Measurements from ENCODE around the gene ANKHD1.

ANKHD1 gene

DNA sequence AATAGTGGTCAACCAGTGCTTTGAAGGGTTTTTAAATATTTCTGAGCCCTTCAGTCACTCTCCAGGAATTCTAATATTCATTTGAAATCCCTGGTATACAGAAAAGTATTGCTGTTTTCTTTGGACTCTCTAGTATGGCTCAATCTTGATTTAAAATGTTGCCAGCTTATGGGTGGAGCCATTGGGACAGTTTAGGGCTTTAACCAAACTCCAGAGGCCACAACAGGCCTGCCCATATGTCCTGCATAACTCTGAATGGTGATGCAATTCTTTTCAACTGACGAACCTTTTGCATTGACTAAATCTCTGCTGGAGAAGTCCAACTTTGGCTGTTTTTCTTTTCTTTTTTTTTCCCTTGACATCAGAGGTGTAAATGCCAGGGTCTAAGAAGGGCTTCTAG lies 10.3 kb upstream of the ANKHD1 start:
- no peaks in the 10 kb centered on the region for H3K36me3 ChIP-seq (replicated peaks; ENCODE audit: low read depth, low read length)
- H4K20me1 ChIP-seq (ENCODE audit: insufficient read depth, low read length): no peaks in the 10 kb centered on the region
- H3K79me2 ChIP-seq (ENCODE audit: low read length): no peaks in the 10 kb centered on the region
- no peak overlapping the region for H2AFZ ChIP-seq (ENCODE audit: low read depth, low read length)
- H3K27ac ChIP-seq (ENCODE audit: low read length): no peak overlapping the region
- H3K27me3 ChIP-seq (ENCODE audit: low read depth, low read length): no peaks in the 10 kb centered on the region
- no peak overlapping the region for H3K4me3 ChIP-seq (ENCODE audit: low read length)
- H3K4me1 ChIP-seq (ENCODE audit: low read length): no peaks in the 10 kb centered on the region
- TF ChIP-seq, protein P1, sequence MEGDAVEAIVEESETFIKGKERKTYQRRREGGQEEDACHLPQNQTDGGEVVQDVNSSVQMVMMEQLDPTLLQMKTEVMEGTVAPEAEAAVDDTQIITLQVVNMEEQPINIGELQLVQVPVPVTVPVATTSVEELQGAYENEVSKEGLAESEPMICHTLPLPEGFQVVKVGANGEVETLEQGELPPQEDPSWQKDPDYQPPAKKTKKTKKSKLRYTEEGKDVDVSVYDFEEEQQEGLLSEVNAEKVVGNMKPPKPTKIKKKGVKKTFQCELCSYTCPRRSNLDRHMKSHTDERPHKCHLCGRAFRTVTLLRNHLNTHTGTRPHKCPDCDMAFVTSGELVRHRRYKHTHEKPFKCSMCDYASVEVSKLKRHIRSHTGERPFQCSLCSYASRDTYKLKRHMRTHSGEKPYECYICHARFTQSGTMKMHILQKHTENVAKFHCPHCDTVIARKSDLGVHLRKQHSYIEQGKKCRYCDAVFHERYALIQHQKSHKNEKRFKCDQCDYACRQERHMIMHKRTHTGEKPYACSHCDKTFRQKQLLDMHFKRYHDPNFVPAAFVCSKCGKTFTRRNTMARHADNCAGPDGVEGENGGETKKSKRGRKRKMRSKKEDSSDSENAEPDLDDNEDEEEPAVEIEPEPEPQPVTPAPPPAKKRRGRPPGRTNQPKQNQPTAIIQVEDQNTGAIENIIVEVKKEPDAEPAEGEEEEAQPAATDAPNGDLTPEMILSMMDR (IDR thresholded peaks at IDR 0.05; ENCODE audit: low read depth, low read length): no peak
- TF ChIP-seq EZH2phosphoT487 (IDR thresholded peaks at IDR 0.05; ENCODE audit: low read depth): no peak
- no peak overlapping the region for H3K9ac ChIP-seq (ENCODE audit: low read length)
- H3K9me3 ChIP-seq (ENCODE audit: insufficient read depth, low read length): no peaks in the 10 kb centered on the region
- no peak overlapping the region for H3K4me2 ChIP-seq (ENCODE audit: low read length)

DNA sequence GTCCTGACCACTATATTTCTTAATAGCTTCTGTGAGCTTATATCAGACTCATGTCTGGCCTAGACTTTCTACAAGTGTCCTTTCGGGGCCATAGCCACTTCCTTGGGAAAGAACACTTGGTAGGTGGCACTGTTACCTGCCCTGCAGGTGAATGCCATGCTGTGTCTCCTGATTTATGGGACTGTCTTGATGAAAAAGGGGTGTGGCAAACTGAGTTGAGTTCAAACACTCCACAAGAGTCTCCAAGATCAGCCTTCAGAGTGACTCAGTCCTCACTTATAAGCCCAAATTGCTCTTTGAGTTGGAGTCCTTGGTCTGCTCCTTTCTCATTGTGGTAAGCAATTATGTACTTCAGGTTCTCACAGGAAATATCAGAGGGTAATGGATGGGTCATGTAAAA lies 9.9 kb upstream of the ANKHD1 start:
- Histone ChIP-seq H3K27me3 (ENCODE audit: low read depth, low read length) (no peaks in the 10 kb centered on the region), H3K9me3 (ENCODE audit: insufficient read depth, low read length) (no peaks in the 10 kb centered on the region), H3K4me2 (ENCODE audit: low read length) (no peak overlapping the region), H3K79me2 (ENCODE audit: low read length) (no peaks in the 10 kb centered on the region), H3K4me3 (ENCODE audit: low read length) (no peak overlapping the region), H2AFZ (ENCODE audit: low read depth, low read length) (no peak overlapping the region), H3K27ac (ENCODE audit: low read length) (no peak overlapping the region), H4K20me1 (ENCODE audit: insufficient read depth, low read length) (no peaks in the 10 kb centered on the region), H3K9ac (ENCODE audit: low read length) (no peak overlapping the region), H3K4me1 (ENCODE audit: low read length) (no peaks in the 10 kb centered on the region), H3K36me3 (replicated peaks; ENCODE audit: low read depth, low read length) (no peaks in the 10 kb centered on the region)
- TF ChIP-seq, protein P1 (IDR thresholded peaks at IDR 0.05; ENCODE audit: low read depth, low read length): no peak
- no peak for TF ChIP-seq EZH2phosphoT487 (IDR thresholded peaks at IDR 0.05; ENCODE audit: low read depth)

DNA sequence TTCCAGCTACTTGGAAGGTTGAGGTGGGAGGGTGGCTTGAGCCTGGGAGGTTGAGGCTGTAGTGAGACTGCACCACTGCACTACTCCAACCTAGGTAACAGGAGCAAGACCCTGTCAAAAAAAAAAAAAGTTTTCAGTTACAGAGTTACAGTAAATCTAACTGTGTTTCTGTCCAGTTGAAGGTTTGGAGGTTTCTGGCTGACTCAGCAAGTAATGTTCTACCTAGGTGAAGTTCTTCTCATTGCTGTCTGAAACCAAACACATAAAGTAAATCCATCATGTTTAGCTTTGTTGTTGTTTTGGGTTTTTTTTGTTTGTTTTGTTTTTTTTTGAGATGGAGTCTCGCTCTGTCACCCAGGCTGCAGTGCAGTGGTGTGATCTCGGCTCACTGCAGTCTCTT lies 7.9 kb upstream of the ANKHD1 start:
- no peaks in the 10 kb centered on the region for H3K4me1 ChIP-seq (ENCODE audit: low read length)
- H3K36me3 ChIP-seq (replicated peaks; ENCODE audit: low read depth, low read length): no peaks in the 10 kb centered on the region
- no peak overlapping the region for H3K27ac ChIP-seq (ENCODE audit: low read length)
- no peak overlapping the region for H2AFZ ChIP-seq (ENCODE audit: low read depth, low read length)
- H3K27me3 ChIP-seq (ENCODE audit: low read depth, low read length): no peaks in the 10 kb centered on the region
- no peak overlapping the region for H3K4me3 ChIP-seq (ENCODE audit: low read length)
- H3K9ac ChIP-seq (ENCODE audit: low read length): no peak overlapping the region
- no peaks in the 10 kb centered on the region for H3K79me2 ChIP-seq (ENCODE audit: low read length)
- no peaks in the 10 kb centered on the region for H3K9me3 ChIP-seq (ENCODE audit: insufficient read depth, low read length)
- no peaks in the 10 kb centered on the region for H4K20me1 ChIP-seq (ENCODE audit: insufficient read depth, low read length)
- no peak overlapping the region for H3K4me2 ChIP-seq (ENCODE audit: low read length)
- TF ChIP-seq, protein P1 (IDR thresholded peaks at IDR 0.05; ENCODE audit: low read depth, low read length): no peak
- no peak for TF ChIP-seq EZH2phosphoT487 (IDR thresholded peaks at IDR 0.05; ENCODE audit: low read depth)

DNA sequence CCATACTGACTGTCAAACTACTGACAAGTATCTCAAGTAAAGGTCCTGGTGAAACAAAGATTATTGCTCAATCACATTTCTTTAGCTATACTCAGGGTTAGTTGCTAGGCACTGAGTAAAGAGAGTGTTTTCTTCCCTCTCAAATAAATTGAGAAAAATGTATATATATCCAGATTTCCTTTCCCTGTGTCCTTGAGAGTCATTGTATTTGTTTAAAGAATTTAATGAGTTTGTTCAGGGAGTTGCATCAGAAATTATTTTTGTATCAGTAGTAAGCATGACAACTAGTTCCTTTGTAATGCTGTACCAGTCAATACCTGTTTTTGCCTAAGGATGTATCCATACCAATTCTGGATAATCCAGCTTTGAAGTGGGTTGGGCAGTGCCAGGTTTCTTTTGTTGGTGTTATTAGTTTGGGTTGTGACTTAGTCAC lies 3.2 kb upstream of the ANKHD1 start:
- Histone ChIP-seq H3K27ac (ENCODE audit: low read length) (no peak overlapping the region), H3K4me3 (ENCODE audit: low read length) (no peak overlapping the region), H3K9ac (ENCODE audit: low read length) (no peak overlapping the region), H3K4me2 (ENCODE audit: low read length) (no peak overlapping the region), H3K36me3 (replicated peaks; ENCODE audit: low read depth, low read length) (no peaks in the 10 kb centered on the region), H4K20me1 (ENCODE audit: insufficient read depth, low read length) (peaks cover 11% of the 10 kb centered on the region), H2AFZ (ENCODE audit: low read depth, low read length) (no peak overlapping the region), H3K79me2 (ENCODE audit: low read length) (peaks cover 36% of the 10 kb centered on the region), H3K4me1 (ENCODE audit: low read length) (peaks cover 8% of the 10 kb centered on the region), H3K27me3 (ENCODE audit: low read depth, low read length) (no peaks in the 10 kb centered on the region), H3K9me3 (ENCODE audit: insufficient read depth, low read length) (no peaks in the 10 kb centered on the region)
- TF ChIP-seq, protein P1 (IDR thresholded peaks at IDR 0.05; ENCODE audit: low read depth, low read length): no peak
- TF ChIP-seq EZH2phosphoT487 (IDR thresholded peaks at IDR 0.05; ENCODE audit: low read depth): no peak
